Suppressor macrophage treated with lipopolysaccharide for 4 hours (primary cell): ENCODE results near the gene MCAM.

Experiments
- DNase-seq: peaks from one replicate; pipeline ENCODE4 v3.0.0-alpha.2; 2020

MCAM gene, protein sequence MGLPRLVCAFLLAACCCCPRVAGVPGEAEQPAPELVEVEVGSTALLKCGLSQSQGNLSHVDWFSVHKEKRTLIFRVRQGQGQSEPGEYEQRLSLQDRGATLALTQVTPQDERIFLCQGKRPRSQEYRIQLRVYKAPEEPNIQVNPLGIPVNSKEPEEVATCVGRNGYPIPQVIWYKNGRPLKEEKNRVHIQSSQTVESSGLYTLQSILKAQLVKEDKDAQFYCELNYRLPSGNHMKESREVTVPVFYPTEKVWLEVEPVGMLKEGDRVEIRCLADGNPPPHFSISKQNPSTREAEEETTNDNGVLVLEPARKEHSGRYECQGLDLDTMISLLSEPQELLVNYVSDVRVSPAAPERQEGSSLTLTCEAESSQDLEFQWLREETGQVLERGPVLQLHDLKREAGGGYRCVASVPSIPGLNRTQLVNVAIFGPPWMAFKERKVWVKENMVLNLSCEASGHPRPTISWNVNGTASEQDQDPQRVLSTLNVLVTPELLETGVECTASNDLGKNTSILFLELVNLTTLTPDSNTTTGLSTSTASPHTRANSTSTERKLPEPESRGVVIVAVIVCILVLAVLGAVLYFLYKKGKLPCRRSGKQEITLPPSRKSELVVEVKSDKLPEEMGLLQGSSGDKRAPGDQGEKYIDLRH

DNA sequence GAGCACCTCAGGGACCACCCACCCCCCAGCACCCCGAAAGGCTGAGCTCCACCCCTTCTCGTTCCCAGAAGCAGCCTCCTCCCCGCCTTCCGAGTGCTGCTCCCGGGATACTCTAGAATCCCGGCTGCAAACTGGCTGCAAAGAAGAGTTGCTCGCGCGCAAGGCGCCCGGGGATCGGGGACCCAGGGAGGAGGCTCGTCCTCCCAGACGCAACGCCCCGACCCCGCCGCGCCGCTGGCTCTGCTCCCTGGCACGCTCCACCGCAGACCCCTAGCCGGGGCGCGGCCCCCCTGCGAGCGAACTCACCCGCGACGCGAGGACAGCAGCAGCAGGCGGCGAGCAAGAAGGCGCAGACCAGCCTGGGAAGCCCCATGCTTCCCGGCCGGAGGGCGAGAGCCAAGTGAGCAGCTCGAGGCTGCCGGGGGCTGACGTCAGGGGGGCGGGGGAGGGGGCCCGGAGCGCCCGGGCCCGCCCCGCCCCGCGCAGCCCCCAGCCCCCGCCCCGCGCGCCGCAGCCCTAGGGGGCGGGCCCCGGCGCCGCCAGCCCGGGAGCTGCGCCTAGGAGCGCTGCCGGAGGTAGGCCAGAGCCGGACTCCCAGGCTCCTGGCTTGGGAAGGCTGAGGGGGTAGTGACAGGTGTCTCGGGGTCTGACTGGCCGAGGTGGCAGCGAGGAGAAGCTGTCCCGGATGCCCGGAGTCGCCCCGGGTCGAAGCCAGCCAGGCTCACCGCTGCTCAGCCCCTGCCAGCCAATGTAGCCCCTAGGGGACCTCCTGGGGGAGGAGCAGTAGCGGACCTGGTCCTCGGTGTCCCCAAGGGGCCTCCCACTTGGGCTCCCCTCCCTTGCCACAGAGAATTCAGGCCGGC, at the start of gene MCAM:
Gene MCAM, minus strand, starts transcription at position 402 of the 863 bp plus-strand sequence. Its CDS starts 29 bp downstream, at position 373.
- DNase-seq: no peak

DNA sequence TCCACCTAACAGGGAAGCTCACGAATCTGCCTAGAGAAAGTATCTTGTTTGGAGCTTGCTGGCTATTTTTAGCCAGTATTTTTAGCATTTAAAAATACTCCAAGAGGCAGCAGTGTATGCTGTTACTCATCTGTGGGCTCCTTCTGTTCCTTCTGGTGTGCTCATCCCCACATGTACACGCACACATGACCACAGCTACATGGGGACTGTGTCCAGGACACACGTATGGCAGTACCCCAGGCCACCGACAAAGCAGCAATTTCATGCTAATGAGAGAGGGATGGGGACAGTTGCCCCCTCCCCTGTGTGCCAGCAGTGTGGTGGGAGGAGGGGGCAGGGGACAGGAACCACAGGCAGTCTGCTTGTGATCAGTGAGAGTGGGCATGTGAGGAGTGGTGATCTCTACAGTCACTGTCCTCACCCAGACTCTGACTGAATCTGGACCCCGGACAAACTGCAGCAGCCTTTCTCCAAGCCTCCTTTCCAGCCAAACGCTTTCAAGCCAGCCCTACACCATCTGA, 48.2 kb upstream of the MCAM start:
- peak; percentile 60 for DNase-seq

DNA sequence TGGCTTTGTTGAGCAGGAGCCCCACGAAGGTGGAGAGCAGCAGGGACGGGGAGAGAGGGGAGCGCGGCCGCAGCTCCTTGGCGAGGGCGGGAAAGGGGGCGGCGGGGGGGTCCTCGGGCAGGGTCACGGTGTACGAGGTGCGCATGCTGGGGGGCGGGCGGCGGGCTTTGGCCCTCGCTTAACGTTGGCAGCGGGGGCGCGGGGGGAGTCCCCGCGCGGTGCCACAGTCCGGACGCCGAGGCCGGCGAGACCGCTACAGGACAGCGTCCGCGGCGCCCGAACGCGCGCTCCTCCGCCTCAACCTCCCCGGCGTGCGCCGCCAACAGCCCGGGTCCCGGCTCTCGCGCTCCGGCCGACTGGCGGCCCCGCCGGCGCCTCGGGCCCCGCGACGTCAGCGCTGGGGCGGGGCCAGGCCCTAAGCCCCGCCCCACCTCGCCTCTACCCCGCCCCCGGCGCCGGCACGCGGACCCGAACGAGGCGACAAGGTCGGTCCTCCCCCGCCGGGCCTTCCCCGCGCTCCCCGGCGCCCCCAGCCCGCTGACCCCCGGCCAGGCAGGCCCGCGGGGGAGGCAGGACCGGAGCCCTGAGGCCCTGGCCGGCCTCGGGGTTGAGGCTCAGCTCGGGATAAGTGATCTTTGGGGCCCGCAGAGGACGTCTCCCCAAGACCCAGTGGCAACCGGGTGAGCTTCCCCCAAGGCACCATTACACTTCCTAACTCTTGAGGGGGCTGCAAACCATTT, 47.1 kb upstream of the MCAM start:
- DNase-seq: peak; percentile 84

DNA sequence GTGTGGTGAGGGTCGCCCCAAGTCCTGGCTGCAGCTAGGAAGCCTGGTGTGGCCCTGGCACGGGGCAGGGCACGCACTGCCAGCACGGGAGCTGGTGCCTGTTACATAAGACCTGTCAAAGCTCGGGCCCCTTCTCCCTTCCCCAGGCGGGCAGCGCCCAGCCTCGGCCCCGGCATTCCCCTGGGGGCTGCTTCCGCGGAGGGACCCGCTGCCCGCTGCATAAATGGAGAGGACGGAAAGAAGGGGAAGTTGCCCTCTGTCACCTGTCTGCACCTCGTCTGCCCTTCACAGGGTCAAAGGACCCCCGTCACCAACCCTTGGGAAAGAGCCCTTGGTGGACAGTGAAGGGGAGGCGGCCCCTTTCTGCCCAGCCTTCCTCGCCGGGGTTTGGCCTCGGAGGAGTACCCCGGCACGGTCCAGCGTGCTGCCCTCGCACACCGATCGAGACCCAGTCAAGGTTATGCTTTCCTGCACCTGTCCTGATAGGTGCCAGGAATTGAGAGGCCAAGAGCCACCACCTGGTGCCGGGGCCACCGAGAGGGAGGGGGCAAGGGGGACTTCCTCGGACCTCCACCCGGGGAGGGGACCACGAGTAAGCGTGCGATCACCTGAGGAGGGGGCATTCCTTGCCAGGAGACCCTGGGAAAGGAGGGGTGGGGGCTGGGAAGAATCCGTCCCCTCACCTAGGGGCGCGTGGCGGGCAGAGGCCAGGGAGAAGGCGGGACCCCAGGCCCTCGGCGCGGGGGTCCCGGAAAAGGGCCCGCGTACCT, 46.3 kb upstream of the MCAM start:
- DNase-seq: no peak

DNA sequence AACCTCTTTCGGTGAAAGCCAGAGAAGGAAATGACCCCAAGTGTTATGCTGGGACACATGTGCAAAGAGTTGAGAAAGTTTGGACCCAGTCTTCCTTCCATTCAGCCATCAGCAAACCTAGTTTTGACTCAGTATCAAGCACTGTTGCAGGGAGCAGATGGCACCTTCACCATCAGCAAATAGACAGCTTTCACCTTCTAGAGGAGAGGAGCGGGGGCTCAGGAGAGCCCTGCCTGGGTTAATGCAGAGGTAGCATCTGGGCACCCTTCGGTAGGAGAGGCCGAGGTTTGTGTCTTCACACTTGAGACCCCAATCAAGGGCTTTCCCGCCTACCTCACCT, 45.8 kb upstream of the MCAM start:
- no peak for DNase-seq

DNA sequence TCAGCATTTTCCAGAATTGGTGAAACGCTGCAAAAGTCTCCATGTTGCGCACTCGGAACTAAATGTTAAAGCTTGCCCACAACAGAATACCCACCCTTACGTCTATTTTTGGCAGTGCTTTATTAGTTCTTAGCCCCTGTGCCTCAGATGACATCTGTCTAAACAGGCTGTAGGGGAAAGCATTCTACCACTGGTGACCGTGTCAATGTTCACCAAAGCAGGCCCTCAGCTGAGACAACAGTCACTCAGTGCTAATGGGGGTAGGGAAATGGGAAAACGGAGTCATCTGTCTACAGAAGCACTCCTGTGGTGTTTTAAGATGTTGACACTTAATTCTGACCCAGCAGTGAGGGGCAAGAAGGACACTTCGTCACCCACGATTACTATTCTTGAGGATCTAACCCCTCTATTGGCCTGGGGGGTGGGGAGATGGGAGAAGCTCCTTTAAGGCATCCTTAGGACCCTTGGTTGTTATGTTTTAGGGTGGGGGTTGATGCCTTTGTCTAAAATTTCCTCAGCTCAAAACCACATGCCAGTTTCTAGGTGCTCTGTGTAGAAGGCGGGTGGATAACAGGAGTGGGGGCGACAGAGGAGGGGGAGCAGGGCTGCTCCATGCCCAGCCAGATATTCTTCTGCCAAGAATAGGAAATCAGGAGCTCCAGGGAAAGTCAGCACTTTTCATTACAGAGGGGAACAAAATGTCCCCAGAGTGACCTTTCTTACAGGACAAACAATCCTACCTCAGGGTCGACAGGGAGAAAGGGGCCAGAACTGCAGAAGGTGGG, 45.2 kb upstream of the MCAM start:
- DNase-seq: peak; percentile 66

DNA sequence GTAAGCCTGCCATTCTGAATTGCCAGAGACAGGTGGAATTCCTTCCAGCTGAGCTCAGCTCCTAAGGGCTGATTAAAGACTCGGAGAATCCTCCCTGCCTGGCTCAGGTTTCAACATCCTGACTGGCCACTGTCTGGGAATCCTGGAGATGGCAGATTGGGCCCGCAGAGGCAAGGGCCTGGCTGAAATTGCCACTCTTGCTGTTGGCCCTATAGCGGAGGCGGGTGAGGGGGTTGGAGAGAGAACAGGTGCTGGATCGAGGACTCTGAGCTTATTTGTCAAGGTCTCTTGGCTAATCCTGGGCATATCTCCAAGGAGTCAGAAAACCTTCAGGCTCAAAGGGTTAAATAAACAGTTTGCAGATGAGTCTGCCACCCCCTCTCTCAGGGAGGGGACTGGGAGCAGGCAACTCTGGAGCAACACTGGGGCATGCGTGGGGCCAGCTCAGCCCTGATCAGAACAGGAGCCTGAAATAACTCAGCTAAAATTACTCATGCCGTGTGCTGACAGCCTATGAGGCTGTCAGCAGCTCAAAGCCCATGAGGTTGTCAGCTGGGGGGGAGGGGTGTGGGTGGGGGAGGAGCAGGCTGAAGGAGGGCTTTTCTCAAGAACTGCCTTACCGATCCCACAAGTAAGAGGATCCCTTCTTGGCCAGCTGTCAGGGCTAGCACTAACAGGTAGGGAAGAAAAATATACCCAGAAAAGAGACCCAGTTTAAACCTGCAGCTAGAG, 44.3 kb upstream of the MCAM start:
- DNase-seq: peak; percentile 88

DNA sequence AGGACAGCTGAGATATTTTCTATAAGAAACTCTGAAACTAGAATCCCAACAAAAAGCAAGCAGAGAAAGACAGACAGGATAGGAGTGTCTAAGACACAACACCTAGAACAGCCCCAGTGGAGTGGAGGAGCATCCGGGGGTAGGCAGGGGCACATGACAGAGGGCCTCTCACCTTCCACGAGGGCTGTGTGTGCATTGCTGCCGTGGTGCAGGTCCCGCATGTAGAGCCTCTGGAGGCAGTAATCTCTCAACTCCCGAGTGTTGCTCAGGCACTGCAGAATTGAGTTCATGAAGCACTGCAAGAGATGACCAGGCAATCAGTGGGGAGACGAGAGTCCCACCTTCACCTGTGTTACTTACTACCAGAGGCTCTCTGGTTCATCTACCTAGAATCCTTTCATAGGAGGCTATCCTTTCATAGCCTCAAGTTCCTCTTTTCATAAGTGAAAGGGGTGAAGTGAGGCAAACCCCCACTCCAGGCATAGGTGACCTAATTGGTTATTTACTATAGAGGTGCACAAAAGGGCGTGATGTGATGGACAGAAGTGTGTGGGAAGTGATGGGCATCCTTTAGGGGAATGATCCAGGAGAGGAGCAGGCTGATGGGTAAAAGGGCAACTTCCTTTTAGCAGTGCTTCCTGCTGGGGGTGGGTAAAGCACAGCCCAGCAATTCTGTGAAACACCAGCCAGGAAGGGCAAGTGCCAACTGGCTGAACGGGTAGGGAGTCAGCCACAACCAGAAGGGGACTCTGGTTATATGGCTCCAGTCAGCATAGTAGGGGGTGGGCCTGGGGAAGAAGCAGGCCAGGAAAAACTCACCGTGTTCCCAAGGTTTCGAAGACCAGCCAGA, 42.7 kb upstream of the MCAM start:
- peak; percentile 61 for DNase-seq

DNA sequence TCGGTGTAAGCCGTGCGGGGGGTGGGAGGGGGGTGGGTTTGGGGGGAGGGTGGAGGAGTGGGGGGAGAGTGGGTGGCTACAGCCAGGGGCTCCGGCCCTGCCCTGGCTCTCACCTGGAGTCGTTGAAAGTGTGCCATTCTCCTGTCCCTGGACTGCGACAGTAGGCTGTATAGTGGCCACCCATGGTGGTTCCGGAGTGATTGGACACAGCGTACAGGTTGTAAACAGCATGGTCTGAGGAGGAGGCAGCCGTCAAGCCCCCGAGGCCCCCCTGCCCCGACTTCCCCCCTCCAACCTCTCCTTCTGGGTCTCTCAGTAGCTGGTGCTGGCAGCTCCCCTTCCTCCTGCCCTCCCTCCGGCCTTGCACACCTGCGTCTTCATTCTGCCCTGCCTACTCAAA, 40.1 kb upstream of the MCAM start:
- no peak for DNase-seq

DNA sequence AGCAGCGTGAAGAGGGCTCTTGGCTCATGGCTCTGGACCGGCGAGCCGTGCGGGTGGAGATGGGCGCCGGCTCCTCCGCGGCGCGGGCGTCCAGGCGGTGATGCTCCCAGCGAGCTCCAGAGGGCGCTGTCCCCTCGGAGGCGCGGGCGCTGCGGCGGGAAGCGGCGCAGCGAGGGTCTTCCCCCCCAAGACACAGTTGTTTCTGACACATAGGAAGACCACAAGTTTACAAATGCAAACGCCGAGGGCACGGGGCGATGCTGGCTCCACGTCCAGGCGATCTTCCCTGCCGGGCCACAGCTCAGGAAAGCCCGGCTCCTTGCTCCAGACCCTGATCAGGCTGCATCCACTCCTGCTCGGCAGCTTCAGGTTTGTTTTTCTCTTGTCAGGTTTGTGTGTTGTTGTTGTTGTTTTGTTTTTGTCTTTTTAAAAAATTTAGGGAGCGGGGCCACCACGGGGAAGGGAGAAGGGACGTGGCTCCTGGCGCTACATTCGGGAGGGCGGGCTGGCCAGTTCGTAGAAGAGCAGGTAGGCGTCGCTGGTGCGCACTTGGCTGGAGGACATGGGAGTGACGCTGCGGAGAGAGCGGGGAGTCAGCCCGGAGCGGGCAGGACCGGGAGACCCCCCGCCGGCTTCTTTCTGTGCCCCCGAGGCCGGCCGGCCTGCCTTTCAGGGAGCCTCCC, 39.6 kb upstream of the MCAM start:
- DNase-seq: peak; percentile 78

DNA sequence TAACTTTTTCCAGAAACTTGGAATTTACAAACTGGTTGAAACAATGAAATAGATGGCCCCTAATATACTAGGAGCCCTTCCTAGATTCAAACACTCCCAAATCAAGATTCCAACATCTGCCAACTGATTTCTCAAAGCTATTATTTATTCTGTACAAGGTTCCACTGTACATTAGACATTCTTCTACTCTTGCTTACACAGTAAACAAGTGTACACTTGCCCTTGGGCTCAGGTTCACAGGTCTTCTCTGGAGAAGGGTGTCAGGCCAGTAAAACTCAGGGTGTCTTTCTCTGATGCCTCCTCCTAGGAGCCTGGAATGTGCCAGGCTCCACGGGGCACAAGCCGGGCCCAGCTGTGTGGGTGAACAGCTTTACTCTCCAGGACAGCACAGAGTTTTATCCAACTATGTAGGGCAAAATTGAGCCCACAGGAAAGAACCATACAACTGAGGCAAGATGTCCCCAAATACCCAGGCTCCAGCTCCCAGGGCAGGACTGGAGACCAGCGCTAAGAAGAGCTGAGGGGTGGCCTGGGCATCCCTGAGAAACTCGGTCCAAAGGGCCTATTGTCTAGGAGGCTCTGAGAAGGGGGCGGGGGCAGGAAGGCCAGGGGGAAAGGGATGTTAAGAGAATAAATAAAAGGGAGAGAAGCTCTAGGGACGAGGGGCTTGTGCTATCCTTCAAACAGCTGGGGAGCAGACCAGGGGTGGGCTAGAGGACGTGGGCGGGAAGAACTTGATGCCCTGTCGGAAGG, 38.3 kb upstream of the MCAM start:
- DNase-seq: no peak

DNA sequence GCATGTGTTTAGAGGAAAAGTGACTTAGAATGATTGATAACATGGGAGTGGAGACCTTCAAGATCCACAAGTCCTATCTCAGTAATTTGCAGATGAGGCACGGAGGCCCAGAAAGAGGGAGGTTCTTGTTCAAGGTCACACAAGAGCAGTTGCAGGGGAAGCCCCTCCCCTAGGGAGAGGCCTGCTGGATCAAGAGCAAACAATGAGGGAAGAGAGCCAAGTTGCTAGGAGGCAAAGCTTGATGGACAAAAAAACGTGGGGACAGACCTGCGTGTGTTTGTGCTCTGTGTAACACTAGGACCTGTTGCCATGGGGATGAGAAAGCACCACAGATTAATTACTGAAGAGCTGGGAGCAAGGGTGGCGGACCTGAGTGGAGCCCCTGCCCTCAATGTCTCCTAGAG, 35.9 kb upstream of the MCAM start:
- DNase-seq: no peak

DNA sequence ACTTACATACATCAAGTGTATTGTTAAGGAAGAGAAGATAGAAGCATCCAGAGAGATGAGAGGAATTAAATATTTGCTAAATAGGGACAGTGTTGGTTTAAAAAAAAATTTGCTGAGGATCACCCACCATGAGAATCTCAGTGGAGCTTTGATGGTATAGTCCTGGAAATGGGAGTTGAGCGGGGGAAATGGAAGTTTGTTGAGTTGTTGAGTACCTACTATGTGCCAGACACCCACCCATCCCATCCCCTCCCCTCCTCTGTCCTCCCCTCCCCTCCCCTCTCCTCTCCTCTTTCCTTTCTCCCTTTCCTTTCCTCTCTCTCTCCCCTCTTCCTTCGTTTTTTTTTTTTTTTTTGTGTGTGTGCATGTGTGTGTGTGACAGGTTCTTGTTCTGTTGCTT, 34.3 kb upstream of the MCAM start:
- no peak for DNase-seq

DNA sequence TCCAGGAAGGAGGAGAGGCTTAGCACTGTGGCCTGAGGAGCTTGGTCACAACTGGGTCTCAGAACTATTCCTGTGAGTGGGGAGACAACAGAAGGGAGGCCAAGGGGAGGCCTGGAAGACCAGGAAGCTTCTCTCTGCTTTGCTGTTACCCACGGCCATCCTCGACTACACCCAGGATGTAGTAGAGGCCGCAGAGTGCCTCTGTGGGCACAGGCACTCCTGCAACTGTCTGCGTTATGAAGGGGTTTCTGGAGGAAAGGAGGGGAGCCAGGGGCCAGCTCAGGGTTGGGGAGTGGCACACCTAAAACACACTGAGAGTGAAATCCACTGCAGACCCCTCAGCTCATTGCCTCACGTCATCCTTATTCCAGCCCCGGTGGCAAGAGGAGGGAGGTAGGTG, 33.4 kb upstream of the MCAM start:
- DNase-seq: no peak

DNA sequence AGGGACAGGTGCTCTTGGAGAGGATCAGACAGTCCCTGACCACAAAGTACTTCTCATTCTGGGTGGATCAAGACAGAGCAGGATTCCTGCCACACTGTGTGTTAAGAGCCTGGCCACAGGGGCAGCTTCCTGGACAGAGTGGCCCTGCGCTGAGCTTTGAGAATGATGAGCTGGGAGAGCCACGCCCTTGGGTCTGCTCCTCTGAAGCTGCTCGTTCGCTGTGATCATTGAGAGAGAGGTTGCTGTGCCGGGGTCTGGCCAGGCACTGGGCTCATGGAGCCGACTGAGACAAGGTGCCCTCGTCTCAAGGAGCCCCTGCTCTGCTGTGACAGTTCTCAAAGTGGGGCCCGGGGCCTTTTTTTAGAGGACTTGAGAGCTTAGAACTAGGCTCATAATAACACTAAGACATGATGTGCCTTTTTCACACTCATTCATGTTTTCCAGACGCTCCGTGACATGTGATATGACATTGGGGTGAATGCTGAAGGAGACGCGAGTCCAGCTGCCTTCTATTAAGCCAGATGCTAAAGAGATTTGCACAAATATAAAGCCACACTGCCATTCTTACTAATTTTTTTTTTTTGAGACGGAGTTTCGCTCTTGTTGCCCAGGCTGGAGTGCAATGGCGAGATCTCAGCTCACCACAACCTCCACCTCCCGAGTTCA, 31.1 kb upstream of the MCAM start:
- DNase-seq: no peak

DNA sequence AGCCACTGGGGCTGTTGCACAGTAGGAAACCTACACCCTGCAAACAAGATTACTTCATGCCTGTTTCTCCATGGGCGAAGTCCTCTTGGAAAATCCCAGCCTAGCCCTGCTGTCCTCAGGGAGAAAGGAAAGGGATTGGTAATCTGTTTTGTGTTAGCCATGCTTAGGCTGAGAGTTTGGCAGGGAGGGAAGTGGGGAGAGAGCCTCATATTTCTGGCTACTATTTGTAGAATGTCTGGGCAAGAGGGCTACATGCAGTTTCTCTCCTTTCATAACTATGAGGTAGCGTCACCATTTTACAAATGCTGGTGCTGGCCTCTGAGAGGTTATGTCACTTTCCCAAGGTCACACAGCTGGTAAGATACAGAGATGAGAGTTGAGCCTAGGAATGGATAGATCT, 30.3 kb upstream of the MCAM start:
- DNase-seq: no peak

DNA sequence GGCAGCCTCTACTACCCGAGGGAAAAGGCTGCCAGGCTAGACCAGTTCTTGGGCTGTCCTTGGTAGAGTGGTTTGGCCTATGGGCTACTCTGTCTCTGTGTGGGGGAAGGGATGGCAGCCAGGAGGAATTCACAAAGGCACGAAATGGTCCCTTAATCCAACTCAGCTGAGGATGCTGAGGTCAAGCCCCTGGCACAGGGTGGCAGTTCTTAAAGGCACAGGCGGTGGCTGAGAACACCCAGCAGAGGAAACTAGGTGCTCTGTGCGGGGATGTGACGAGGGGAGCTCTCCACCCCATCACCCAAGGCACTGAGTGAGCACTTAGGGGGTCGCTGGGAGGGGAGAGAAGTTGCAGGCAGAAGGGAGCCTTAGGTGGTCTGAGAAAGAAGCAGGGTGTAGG, 29.7 kb upstream of the MCAM start, which contains the start of gene MFRP:
Gene MFRP, minus strand, starts transcription at position 101 of the 400 bp plus-strand sequence. CDS start 192 bp downstream, outside the sequence.
- DNase-seq: no peak
